Neural crest cell (in vitro differentiated cells): ENCODE data around the gene NAPSA. TPM values are rescaled to one million over a fixed set of nuclear protein-coding genes. Genes with fewer than 3 reads are reported as not detected.
A peak's percentile ranks its signal among the peaks of the same experiment; 100 is the strongest.

ENCODE experiments used
- DNase-seq: peaks from one replicate; pipeline ENCODE4 v3.0.0; 2021; ENCODE audit warnings: low read depth, mixed read lengths, low spot score
- H3K27ac Mint-ChIP-seq: one replicate; pipeline ENCODE4 v1.8.0; 2021; ENCODE audit warnings: mild to moderate bottlenecking, mixed read lengths; ENCODE audit not compliant: unreplicated experiment
- H3K27me3 Mint-ChIP-seq: 2 replicates; pipeline ENCODE4 v1.8.0; 2021; ENCODE audit warnings: low read depth, mild to moderate bottlenecking, mixed read lengths
- H3K36me3 Mint-ChIP-seq: 2 replicates; pipeline ENCODE4 v1.8.0; 2021; ENCODE audit warnings: low read depth, mild to moderate bottlenecking, mixed read lengths
- H3K4me1 Mint-ChIP-seq: 2 replicates; pipeline ENCODE4 v1.8.0; 2021; ENCODE audit warnings: mixed read lengths
- H3K4me3 Mint-ChIP-seq: one replicate; pipeline ENCODE4 v1.8.0; 2021; ENCODE audit warnings: mild to moderate bottlenecking, mixed read lengths
- H3K9me3 Mint-ChIP-seq: 2 replicates; pipeline ENCODE4 v1.8.0; 2021; ENCODE audit warnings: mixed read lengths
- total RNA-seq: library from RNA; stranded (reverse); gene quantifications from 2 replicates; pipeline ENCODE4 v1.2.1, GENCODE V29; 2021
- TF ChIP-seq, protein P1 (sequence below): fragments of 200-600 bp; sonication (generic); conservative IDR thresholded peaks from 2 replicates; pipeline ENCODE4 v1.5.0; 2021; ENCODE audit warnings: antibody characterized with exemption, mild to moderate bottlenecking

The NAPSA gene
- total RNA-seq, 1 donor from 2014 or later, result 1.0 TPM

- TF ChIP-seq, protein P1, sequence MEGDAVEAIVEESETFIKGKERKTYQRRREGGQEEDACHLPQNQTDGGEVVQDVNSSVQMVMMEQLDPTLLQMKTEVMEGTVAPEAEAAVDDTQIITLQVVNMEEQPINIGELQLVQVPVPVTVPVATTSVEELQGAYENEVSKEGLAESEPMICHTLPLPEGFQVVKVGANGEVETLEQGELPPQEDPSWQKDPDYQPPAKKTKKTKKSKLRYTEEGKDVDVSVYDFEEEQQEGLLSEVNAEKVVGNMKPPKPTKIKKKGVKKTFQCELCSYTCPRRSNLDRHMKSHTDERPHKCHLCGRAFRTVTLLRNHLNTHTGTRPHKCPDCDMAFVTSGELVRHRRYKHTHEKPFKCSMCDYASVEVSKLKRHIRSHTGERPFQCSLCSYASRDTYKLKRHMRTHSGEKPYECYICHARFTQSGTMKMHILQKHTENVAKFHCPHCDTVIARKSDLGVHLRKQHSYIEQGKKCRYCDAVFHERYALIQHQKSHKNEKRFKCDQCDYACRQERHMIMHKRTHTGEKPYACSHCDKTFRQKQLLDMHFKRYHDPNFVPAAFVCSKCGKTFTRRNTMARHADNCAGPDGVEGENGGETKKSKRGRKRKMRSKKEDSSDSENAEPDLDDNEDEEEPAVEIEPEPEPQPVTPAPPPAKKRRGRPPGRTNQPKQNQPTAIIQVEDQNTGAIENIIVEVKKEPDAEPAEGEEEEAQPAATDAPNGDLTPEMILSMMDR, result peak; percentile 49
- peaks cover 3% of the 10 kb centered on the region for H3K36me3 Mint-ChIP-seq
- no peak overlapping the region for H3K27ac Mint-ChIP-seq
- DNase-seq, result no peak
- peaks cover 49% of the 10 kb centered on the region for H3K4me1 Mint-ChIP-seq
- peaks cover 75% of the 10 kb centered on the region for H3K27me3 Mint-ChIP-seq
- H3K9me3 Mint-ChIP-seq, result no peaks in the 10 kb centered on the region
- H3K4me3 Mint-ChIP-seq, result no peak overlapping the region
These were observed 37.1 kb downstream of the NAPSA start for GRCh38 chr19:50328224-50328872.

GRCh38 chr19:50327461-50328223 is 37.8 kb downstream of the NAPSA start:
- Mint-ChIP-seq H3K36me3 (peaks cover 3% of the 10 kb centered on the region), H3K4me1 (peaks cover 47% of the 10 kb centered on the region), H3K27ac (no peak overlapping the region), H3K9me3 (no peaks in the 10 kb centered on the region), H3K27me3 (peaks cover 70% of the 10 kb centered on the region), H3K4me3 (peak overlapping the region; percentile 76)
- DNase-seq, result no peak
- TF ChIP-seq, protein P1, result no peak

- no peak for DNase-seq
- H3K27ac Mint-ChIP-seq, result no peak overlapping the region
- H3K36me3 Mint-ChIP-seq, result peaks cover 3% of the 10 kb centered on the region
- TF ChIP-seq, protein P1, result no peak
- peaks cover 70% of the 10 kb centered on the region for H3K27me3 Mint-ChIP-seq
- H3K4me1 Mint-ChIP-seq, result peaks cover 47% of the 10 kb centered on the region
- H3K4me3 Mint-ChIP-seq, result peak overlapping the region; percentile 76
- no peaks in the 10 kb centered on the region for H3K9me3 Mint-ChIP-seq
These were observed 38.4 kb downstream of the NAPSA start for GRCh38 chr19:50327013-50327412.

DNA sequence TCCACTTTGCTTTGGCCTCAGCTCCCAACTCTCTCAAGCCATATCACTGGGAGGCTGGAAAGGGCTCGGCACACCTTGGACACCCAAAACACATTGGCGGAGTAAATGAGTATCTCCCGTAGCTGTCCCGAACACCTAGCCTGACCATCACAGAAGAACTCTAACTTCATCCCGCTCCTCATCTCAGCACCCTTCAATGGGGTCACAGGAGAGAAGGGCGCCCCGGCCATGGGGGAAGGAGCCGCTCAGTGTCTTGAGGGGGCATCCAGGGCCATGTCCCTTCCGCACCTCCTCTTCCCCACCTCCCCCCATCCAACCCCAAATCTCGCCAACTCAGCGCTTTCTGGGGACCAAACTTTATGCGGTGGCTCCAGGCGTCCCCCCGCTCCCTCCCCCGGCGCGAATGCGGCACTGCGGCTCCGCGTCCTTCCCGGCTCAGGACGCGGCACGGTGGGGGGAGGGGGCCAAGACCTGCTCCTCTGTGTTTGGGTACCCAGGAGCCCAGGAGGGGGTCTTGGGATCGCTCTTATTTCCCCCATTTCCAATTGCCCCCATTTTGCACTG is 39.3 kb downstream of the NAPSA start:
- Mint-ChIP-seq H3K27me3 (peaks cover 61% of the 10 kb centered on the region), H3K27ac (no peak overlapping the region), H3K4me1 (peaks cover 41% of the 10 kb centered on the region), H3K4me3 (no peak overlapping the region), H3K9me3 (no peaks in the 10 kb centered on the region), H3K36me3 (peaks cover 3% of the 10 kb centered on the region)
- DNase-seq, result no peak
- TF ChIP-seq, protein P1, result no peak

GRCh38 chr19:50325310-50326100 is 39.9 kb downstream of the NAPSA start:
- Mint-ChIP-seq H3K4me3 (peak overlapping the region; percentile 81), H3K4me1 (peaks cover 37% of the 10 kb centered on the region), H3K9me3 (no peaks in the 10 kb centered on the region), H3K27ac (no peak overlapping the region), H3K27me3 (peaks cover 57% of the 10 kb centered on the region), H3K36me3 (peaks cover 3% of the 10 kb centered on the region)
- DNase-seq, result peak; percentile 87
- TF ChIP-seq, protein P1, result no peak
